Heart right ventricle (tissue), 16 donors: ENCODE data around the gene GLIPR2. TPM values are rescaled to one million over a fixed set of nuclear protein-coding genes. Genes with fewer than 3 reads are reported as not detected.

Source experiments
- ATAC-seq, 8 donors: fragments of 200-7000 bp; cut with Tn5 transposase; one replicate each; pipeline ENCODE4 v1.9.1; 2020; ENCODE audit warnings: mild to moderate bottlenecking in 8 of 8, moderate library complexity in 8 of 8, moderate number of reproducible peaks in 1 of 8
- DNase-seq, 2 donors: peaks; one replicate each; pipeline ENCODE4 v3.0.0-alpha.2; 2020
- H3K27ac ChIP-seq, 10 donors: fragments of 200-600 bp; sonication (generic) in 2 of 10; one replicate each; pipeline versions ENCODE4 v1.5.0 to v1.8.0; 2020 to 2022; ENCODE audit warnings: mild to moderate bottlenecking in 3 of 10
- H3K27me3 ChIP-seq, 7 donors: fragments of 200-600 bp; one replicate each; pipeline ENCODE4 v1.8.0; 2021 to 2022; ENCODE audit warnings: mild to moderate bottlenecking in 2 of 7
- H3K36me3 ChIP-seq, 9 donors: fragments of 200-600 bp; sonication (generic) in 1 of 9; one replicate each; pipeline versions ENCODE4 v1.5.0 to v1.8.0; 2020 to 2022; ENCODE audit warnings: mild to moderate bottlenecking in 2 of 9
- H3K4me1 ChIP-seq, 9 donors: fragments of 200-600 bp; sonication (generic) in 1 of 9; one replicate each; pipeline versions ENCODE4 v1.5.0 to v1.8.0; 2020 to 2022; ENCODE audit warnings: mild to moderate bottlenecking in 4 of 9
- H3K4me3 ChIP-seq, 10 donors: fragments of 200-600 bp; sonication (generic) in 2 of 10; one replicate each; pipeline versions ENCODE4 v1.5.0 to v1.8.0; 2020 to 2022; ENCODE audit warnings: mild to moderate bottlenecking in 7 of 10, moderate library complexity in 2 of 10
- H3K9me3 ChIP-seq, 11 donors: fragments of 200-600 bp in 10 of 11; sonication (generic) in 2 of 11; one replicate each; pipeline versions ENCODE4 v1.5.0 to v1.8.0; 2013 to 2022; ENCODE audit warnings: mild to moderate bottlenecking in 2 of 11, control low read depth in 1 of 11, moderate library complexity in 1 of 11
- CTCF ChIP-seq, 9 donors: fragments of 200-600 bp; sonication (generic) in 2 of 9; IDR thresholded peaks; one replicate each; pipeline versions ENCODE4 v1.5.0 to v1.8.0; 2021 to 2022; ENCODE audit warnings: antibody characterized with exemption in 9 of 9, mild to moderate bottlenecking in 5 of 9, moderate library complexity in 1 of 9
- WGBS, 2 donors: extraction: QIAGEN DNeasy Blood & Tissue Kit; methylation state at CpG; one replicate each; pipeline ENCODE4 v1.1.7; 2013; ENCODE audit warnings: inconsistent platforms in 1 of 2; 5-methylcytosine and 5-hydroxymethylcytosine counted together
- intact Hi-C, 10 donors: fragments of 100-400 bp; cut with DNase I; formaldehyde crosslinking; loops; one replicate each; pipeline versions ENCODE4 v1.11.1 to v1.14.2; 2022
- polyA plus RNA-seq, 2 donors: library from polyadenylated mRNA; stranded (reverse); fragments of 200-250 nt; gene quantifications; one replicate each; pipeline ENCODE4 v1.2.3, GENCODE V29; 2013
- total RNA-seq, 10 donors: library from RNA; stranded (reverse); fragmentation: NEBNext Ultra II Directional in 3 of 10; extraction: Animal tissue kit (Norgen Biotek cat#: 25700) in 3 of 10; gene quantifications; one replicate each; pipeline versions ENCODE4 v1.2.1 to v1.2.4, GENCODE V29; 2021 to 2023
- donor health status: Arrhythmogenic right ventricular cardiomyopathy.
- donor health status: ischemic (EF 13 %, LVEDD 7.1; RV severe dilation, severe dysfunction).
- donor health status: healthy with polysubstance abuse.
- donor health status: DM: no; HTN: yes; CAD: no.
- donor health status: DM: no; HTN: no; CAD: no.
- donor health status: ischemic (EF 25% LVEDD 6.9; RV normal size, moderate dysfunction).
- donor health status: ischemic (EF 25% LVEDD 5.7; RV mildly dilated, moderate dysfunction).
- donor health status: healthy.
- donor health status: DM: yes; HTN: yes; CAD: no.
- donor health status: Ischemic cardiomyopathy.
- donor health status: ischemic (EF 35%, LVEDD 5.7; RV mildly dilated, moderate dysfunction).
- donor health status: nonischemic (EF 11% LVEDD 7.7; RV severe dilation, severe dysfunction).
- donor health status: DM: yes; HTN: yes; CAD: no.
- donor health status: PGD.
- donor health status: ischemic (EF 29% LVEDD 5.4; RV normal size, mild dysfunction).
- donor health status: nonischemic (EF 23%, LVEDD 6.1; RV moderate dilation, normal function).

Gene GLIPR2
- total and polyA plus RNA-seq, 12 donors = 4.7 to 19.2 (median 7.1) TPM

- H3K27ac ChIP-seq = peak overlapping the region in 5 of 10 donors; percentile 8 to 54 (median 32)
- peaks cover 0 to 53% (median 43%) of the 10 kb centered on the region in 9 donors for H3K4me1 ChIP-seq
- no peaks in the 10 kb centered on the region for H3K27me3 ChIP-seq
- intact Hi-C loops = loop anchor here in 1 of 10 donors (10.0 kb wide), 1 partner anchor 50 kb away; the partner anchor contains the start of gene GNE
- no peaks in the 10 kb centered on the region for H3K9me3 ChIP-seq
- H3K36me3 ChIP-seq = peaks cover 0 to 100% (median 59%) of the 10 kb centered on the region in 9 donors
- ATAC-seq (peak; percentile 17 to 85 (median 72)), DNase-seq (no peak)
- 63 to 69% methylated on average over 11 of the region's 11 CpGs for WGBS, 2 donors
- no peak overlapping the region for H3K4me3 ChIP-seq
- TF ChIP-seq CTCF (IDR thresholded peaks at IDR 0.05) = peak in 6 of 9 donors; percentile 19 to 47 (median 36)
Observed at GRCh38 chr9:36204906-36205547, 68.5 kb downstream of the GLIPR2 start.

GRCh38 chr9:36207016-36207415 lies 70.5 kb downstream of the GLIPR2 start:
- Histone ChIP-seq H3K4me3 (no peak overlapping the region), H3K27me3 (no peaks in the 10 kb centered on the region), H3K9me3 (no peaks in the 10 kb centered on the region), H3K27ac (peak overlapping the region in 8 of 10 donors; percentile 28 to 74 (median 54)), H3K4me1 (peaks cover 8 to 73% (median 62%) of the 10 kb centered on the region in 9 donors), H3K36me3 (peaks cover 0 to 100% (median 41%) of the 10 kb centered on the region in 9 donors)
- 52 to 58% methylated on average over 4 of the region's 4 CpGs for WGBS, 2 donors
- DNase-seq (no peak), ATAC-seq (peak in 5 of 8 donors; percentile 16 to 51 (median 21))
- intact Hi-C loops = loop anchor here in 1 of 10 donors (10.0 kb wide), 1 partner anchor 48 kb away; the partner anchor contains the start of gene GNE
- no peak for TF ChIP-seq CTCF (IDR thresholded peaks at IDR 0.05)

- Histone ChIP-seq H3K27ac (peak overlapping the region in 9 of 10 donors; percentile 5 to 74 (median 50)), H3K27me3 (no peaks in the 10 kb centered on the region), H3K4me1 (peaks cover 8 to 79% (median 68%) of the 10 kb centered on the region in 9 donors), H3K36me3 (peaks cover 0 to 100% (median 35%) of the 10 kb centered on the region in 9 donors), H3K9me3 (no peaks in the 10 kb centered on the region), H3K4me3 (no peak overlapping the region)
- DNase-seq (no peak), ATAC-seq (no peak)
- WGBS, 2 donors = 47 to 62% methylated on average over 1 of the region's 1 CpG
- TF ChIP-seq CTCF (IDR thresholded peaks at IDR 0.05) = no peak
- intact Hi-C loops = loop anchor here in 1 of 10 donors (10.0 kb wide), 1 partner anchor 47 kb away; the partner anchor contains the start of gene GNE
Observed at GRCh38 chr9:36207546-36208012, 71.0 kb downstream of the GLIPR2 start.

GRCh38 chr9:36208521-36209253 lies 72.2 kb downstream of the GLIPR2 start:
- peak overlapping the region in 9 of 10 donors; percentile 5 to 74 (median 50) for H3K27ac ChIP-seq
- TF ChIP-seq CTCF (IDR thresholded peaks at IDR 0.05) = no peak
- H3K27me3 ChIP-seq = no peaks in the 10 kb centered on the region
- no peak for DNase-seq
- intact Hi-C loops = loop anchor here in 1 of 10 donors (10.0 kb wide), 1 partner anchor 46 kb away; the partner anchor contains the start of gene GNE
- H3K36me3 ChIP-seq = peaks cover 0 to 100% (median 24%) of the 10 kb centered on the region in 9 donors
- no peaks in the 10 kb centered on the region for H3K9me3 ChIP-seq
- ATAC-seq = no peak
- H3K4me1 ChIP-seq = peaks cover 8 to 90% (median 79%) of the 10 kb centered on the region in 9 donors
- H3K4me3 ChIP-seq = no peak overlapping the region
- WGBS, 2 donors = 53 to 71% methylated on average over 10 of the region's 10 CpGs
